SK-N-SH treated with all-trans-retinoic acid at 6 μM for 48 hours (cell line): Measurements from ENCODE around the gene ALKBH5.

ENCODE experiments used
- ATAC-seq: fragments of 200-7000 bp; cut with Tn5 transposase; 3 replicates; pipeline ENCODE4 v1.9.1; 2020; ENCODE audit warnings: mild to moderate bottlenecking, moderate library complexity
- ARNTL ChIP-seq: fragments of 450-650 bp; formaldehyde crosslinking; IDR thresholded peaks from 2 replicates; pipeline ENCODE4 v1.5.0; 2020; ENCODE audit warnings: low read depth, mild to moderate bottlenecking, moderate library complexity, borderline replicate concordance
- BACH2 ChIP-seq: fragments of 250-450 bp; sonication (Bioruptor Pico); IDR thresholded peaks from 2 replicates; pipeline ENCODE4 v1.9.0; 2021; ENCODE audit warnings: mild to moderate bottlenecking, borderline replicate concordance
- CREB5 ChIP-seq: fragments of 250-450 bp; sonication (Bioruptor Pico); IDR thresholded peaks from 2 replicates; pipeline ENCODE4 v1.5.1; 2020; ENCODE audit warnings: low read depth, mild to moderate bottlenecking, moderate library complexity
- CSDC2 ChIP-seq: fragments of 250-450 bp; sonication (Bioruptor Pico); IDR thresholded peaks from 2 replicates; pipeline ENCODE4 v1.5.0; 2020; ENCODE audit warnings: mild to moderate bottlenecking, moderate library complexity
- CSRNP3 ChIP-seq: fragments of 250-450 bp; sonication (Bioruptor Pico); IDR thresholded peaks from 2 replicates; pipeline ENCODE4 v1.5.1; 2021; ENCODE audit warnings: mild to moderate bottlenecking, moderate library complexity
- ESRRG ChIP-seq: fragments of 250-450 bp; sonication (Bioruptor Pico); IDR thresholded peaks from 2 replicates; pipeline ENCODE4 v1.6.1; 2021; ENCODE audit warnings: mild to moderate bottlenecking
- GLIS3 ChIP-seq: fragments of 250-450 bp; sonication (Bioruptor Pico); IDR thresholded peaks from 2 replicates; pipeline ENCODE4 v1.5.0; 2020; ENCODE audit warnings: mild to moderate bottlenecking, moderate library complexity
- ISL1 ChIP-seq: fragments of 250-450 bp; sonication (Bioruptor Pico); IDR thresholded peaks from 2 replicates; pipeline ENCODE4 v2.1.2; 2022; ENCODE audit warnings: mild to moderate bottlenecking, moderate library complexity
- OSR1 ChIP-seq: fragments of 250-450 bp; sonication (Bioruptor Pico); IDR thresholded peaks from 2 replicates; pipeline ENCODE4 v1.8.0; 2022; ENCODE audit warnings: moderate library complexity, mild to moderate bottlenecking, inconsistent platforms
- PATZ1 ChIP-seq: fragments of 250-450 bp; sonication (Bioruptor Pico); IDR thresholded peaks from 2 replicates; pipeline ENCODE4 v1.8.0; 2020; ENCODE audit warnings: mild to moderate bottlenecking, moderate library complexity, borderline replicate concordance
- PPARA ChIP-seq: fragments of 250-450 bp; sonication (Bioruptor Pico); IDR thresholded peaks from 2 replicates; pipeline ENCODE4 v1.5.0; 2020; ENCODE audit warnings: mild to moderate bottlenecking, borderline replicate concordance
- RARB ChIP-seq: fragments of 250-450 bp; sonication (Bioruptor Pico); IDR thresholded peaks from 2 replicates; pipeline ENCODE4 v1.8.0; 2021; ENCODE audit warnings: mild to moderate bottlenecking, moderate library complexity
- SNAI2 ChIP-seq: fragments of 250-450 bp; sonication (Bioruptor Pico); IDR thresholded peaks from 2 replicates; pipeline ENCODE4 v1.5.0; 2020; ENCODE audit warnings: mild to moderate bottlenecking, moderate library complexity
- TCF4 ChIP-seq: fragments of 250-450 bp; sonication (Bioruptor Pico); IDR thresholded peaks from 2 replicates; pipeline ENCODE4 v1.8.0; 2021; ENCODE audit warnings: mild to moderate bottlenecking, moderate library complexity, borderline replicate concordance
- TOX ChIP-seq: fragments of 250-450 bp; sonication (Bioruptor Pico); IDR thresholded peaks from 2 replicates; pipeline ENCODE4 v1.8.0; 2021; ENCODE audit warnings: mild to moderate bottlenecking, moderate library complexity, borderline replicate concordance
- TSHZ2 ChIP-seq: fragments of 250-450 bp; sonication (Bioruptor Pico); IDR thresholded peaks from 2 replicates; pipeline ENCODE4 v1.5.0; 2020; ENCODE audit warnings: mild to moderate bottlenecking, moderate library complexity
- ZC3H10 ChIP-seq: fragments of 250-450 bp; sonication (Bioruptor Pico); IDR thresholded peaks from 2 replicates; pipeline ENCODE4 v1.5.1; 2021; ENCODE audit warnings: mild to moderate bottlenecking, moderate library complexity
- ZFP3 ChIP-seq: fragments of 250-450 bp; sonication (Bioruptor Pico); IDR thresholded peaks from 2 replicates; pipeline ENCODE4 v1.5.0; 2020; ENCODE audit warnings: mild to moderate bottlenecking, moderate library complexity
- ZFP30 ChIP-seq: fragments of 450-650 bp; formaldehyde crosslinking; IDR thresholded peaks from 2 replicates; pipeline ENCODE4 v1.5.0; 2022; ENCODE audit warnings: mild to moderate bottlenecking, moderate library complexity
- ZNF565 ChIP-seq: fragments of 450-650 bp; formaldehyde crosslinking; conservative IDR thresholded peaks from 2 replicates; pipeline ENCODE4 v1.5.0; 2020; ENCODE audit warnings: low read depth, mild to moderate bottlenecking, moderate library complexity
- ZNF70 ChIP-seq: fragments of 450-650 bp; formaldehyde crosslinking; IDR thresholded peaks from 2 replicates; pipeline ENCODE4 v1.5.0; 2020; ENCODE audit warnings: mild to moderate bottlenecking, moderate library complexity
- ZNF8 ChIP-seq: fragments of 450-650 bp; formaldehyde crosslinking; IDR thresholded peaks from 2 replicates; pipeline ENCODE4 v1.5.0; 2020; ENCODE audit warnings: mild to moderate bottlenecking, moderate library complexity

The ALKBH5 gene

GRCh38 chr17:18163547-18163946 lies 20.1 kb upstream of the ALKBH5 start:
- TF ChIP-seq ZNF70 (CRISPR knock-in tag) (no peak), CSRNP3 (CRISPR knock-in tag) (no peak), ZFP3 (CRISPR knock-in tag) (no peak), TSHZ2 (CRISPR knock-in tag) (no peak), ISL1 (CRISPR knock-in tag) (no peak), ZFP30 (no peak), ESRRG (no peak), OSR1 (CRISPR knock-in tag) (no peak), ZNF565 (no peak), BACH2 (CRISPR knock-in tag) (no peak), TOX (no peak), ZNF8 (CRISPR knock-in tag) (no peak)
- TF ChIP-seq, all 23 proteins: peak for 0
- no peak for ATAC-seq

- no peak for ATAC-seq
- TF ChIP-seq PATZ1 (CRISPR knock-in tag) (no peak), CSRNP3 (CRISPR knock-in tag) (no peak), ZC3H10 (CRISPR knock-in tag) (no peak), ZNF8 (CRISPR knock-in tag) (no peak), ZNF70 (CRISPR knock-in tag) (no peak), TOX (no peak), GLIS3 (CRISPR knock-in tag) (no peak), PPARA (CRISPR knock-in tag) (no peak), ZFP3 (CRISPR knock-in tag) (no peak), SNAI2 (CRISPR knock-in tag) (no peak), ARNTL (CRISPR knock-in tag) (no peak), TCF4 (no peak), CREB5 (CRISPR knock-in tag) (no peak), RARB (no peak)
- TF ChIP-seq, all 23 proteins: peak for 0
These were observed 16.7 kb upstream of the ALKBH5 start for GRCh38 chr17:18166894-18167293.

- no peak for ATAC-seq
- no peak for TF ChIP-seq PATZ1 (CRISPR knock-in tag)
- no peak for TF ChIP-seq GLIS3 (CRISPR knock-in tag)
- no peak for TF ChIP-seq CSDC2 (CRISPR knock-in tag)
- TF ChIP-seq ZNF70 (CRISPR knock-in tag), result no peak
- TF ChIP-seq, all 23 proteins: peak for 0
These were observed 16.2 kb upstream of the ALKBH5 start for GRCh38 chr17:18167421-18167820.
